H1 (cell line): Measurements from ENCODE around the gene CIB2. TPM values are rescaled to one million over a fixed set of nuclear protein-coding genes. Genes with fewer than 3 reads are reported as not detected.

Source experiments
- CTCF ChIA-PET: fragments of 300-600 bp; sonication (Branson Sonifier 250); formaldehyde crosslinking; loops from one replicate; lab custom pipeline; 2021; ENCODE audit not compliant: partially characterized antibody; lab: Charles Lee
- POLR2A ChIA-PET: fragments of 300-600 bp; sonication (Branson Sonifier 250); formaldehyde crosslinking; loops from one replicate; lab custom pipeline; 2021; ENCODE audit warnings: inconsistent platforms; ENCODE audit not compliant: partially characterized antibody; lab: Charles Lee
- DNase-seq, 2 experiments: peaks; one replicate each; pipeline versions ENCODE4 v3.0.0 to v3.0.0-alpha.2; 2010 to 2022; ENCODE audit warnings: low spot score in 2 of 2, low read depth in 1 of 2, mixed read lengths in 1 of 2
- FAIRE-seq: peaks from 2 replicates; lab custom pipeline; 2011; peaks lifted over from hg19 to GRCh38; lab: Jason Lieb, UNC
- H2AFZ ChIP-seq: 2 replicates; pipeline ENCODE4 v1.8.1; 2012; ENCODE audit warnings: low read length, inconsistent platforms
- H2AK5ac ChIP-seq: 2 replicates; pipeline ENCODE4 v1.6.1; 2013; ENCODE audit warnings: low read depth, low read length
- H2BK120ac ChIP-seq: replicated peaks from 2 replicates; pipeline ENCODE3; 2013; ENCODE audit warnings: low read depth, low read length, inconsistent platforms
- H2BK12ac ChIP-seq: 2 replicates; pipeline ENCODE4 v1.6.1; 2013; ENCODE audit warnings: low read depth, low read length
- H2BK15ac ChIP-seq: 2 replicates; pipeline ENCODE4 v1.6.1; 2013; ENCODE audit warnings: low read length
- H2BK20ac ChIP-seq: 2 replicates; pipeline ENCODE4 v1.6.1; 2013; ENCODE audit warnings: low read length
- H2BK5ac ChIP-seq: 2 replicates; pipeline ENCODE4 v1.6.1; 2013; ENCODE audit warnings: low read depth, low read length
- H3K14ac ChIP-seq: 2 replicates; pipeline ENCODE4 v1.6.1; 2013; ENCODE audit warnings: inconsistent platforms; ENCODE audit not compliant: insufficient read length
- H3K18ac ChIP-seq: 2 replicates; pipeline ENCODE4 v1.6.1; 2013; ENCODE audit warnings: low read length; ENCODE audit errors: extremely low read depth
- H3K23ac ChIP-seq: 2 replicates; pipeline ENCODE4 v1.6.1; 2013; ENCODE audit warnings: inconsistent platforms; ENCODE audit not compliant: insufficient read length
- H3K23me2 ChIP-seq: 2 replicates; pipeline ENCODE4 v1.6.1; 2013; ENCODE audit warnings: low read depth, low read length
- H3K27ac ChIP-seq: 2 replicates; pipeline ENCODE4 v1.6.1; 2011; ENCODE audit warnings: low read depth, low read length, inconsistent platforms
- H3K27me3 ChIP-seq, 4 experiments: replicated peaks in 1 of 4; 1 replicate in 1 of 4; 2 replicates in 3 of 4; pipeline versions ENCODE4 v1.6.1 to v1.8.1; 2011 to 2013; ENCODE audit warnings: low read length in 3 of 4, mild to moderate bottlenecking in 3 of 4, inconsistent platforms in 2 of 4, mixed read lengths in 2 of 4, moderate library complexity in 1 of 4; ENCODE audit not compliant: control insufficient read depth in 3 of 4, insufficient read depth in 3 of 4; ENCODE audit errors: extremely low read depth in 1 of 4
- H3K36me3 ChIP-seq, 4 experiments: 2 replicates each; pipeline versions ENCODE4 v1.6.1 to v1.8.1; 2011 to 2013; ENCODE audit warnings: mild to moderate bottlenecking in 4 of 4, low read length in 3 of 4, moderate library complexity in 2 of 4, control low read depth in 1 of 4, inconsistent platforms in 1 of 4; ENCODE audit not compliant: insufficient read depth in 4 of 4, control insufficient read depth in 2 of 4
- H3K4ac ChIP-seq: replicated peaks from 2 replicates; pipeline ENCODE3; 2013; ENCODE audit warnings: low read length, low read depth, mixed read lengths, inconsistent platforms; ENCODE audit not compliant: insufficient read length
- H3K4me1 ChIP-seq, 4 experiments: replicated peaks in 1 of 4; 1 replicate in 1 of 4; 2 replicates in 3 of 4; pipeline versions ENCODE4 v1.6.1 to v1.8.1; 2011 to 2013; ENCODE audit warnings: low read length in 3 of 4, inconsistent platforms in 2 of 4, mixed read lengths in 1 of 4; ENCODE audit not compliant: insufficient read depth in 4 of 4, control insufficient read depth in 3 of 4
- H3K4me2 ChIP-seq, 2 experiments: 2 replicates each; pipeline versions ENCODE4 v1.6.1 to v1.8.1; 2011 to 2013; ENCODE audit warnings: low read depth in 2 of 2, low read length in 2 of 2, control low read depth in 1 of 2, inconsistent platforms in 1 of 2, mild to moderate bottlenecking in 1 of 2; ENCODE audit not compliant: insufficient read depth in 1 of 2
- H3K4me3 ChIP-seq, 4 experiments: fragments of 200-600, 300-600 bp in 1 of 4; sonication (generic), shearing (Covaris generic), sonication (Bioruptor Twin) in 1 of 4; 2 replicates each; pipeline versions ENCODE4 v1.5.1 to v1.8.1; 2011 to 2016; ENCODE audit warnings: low read length in 4 of 4, low read depth in 3 of 4, control low read depth in 2 of 4, inconsistent platforms in 2 of 4, mild to moderate bottlenecking in 2 of 4, mixed read lengths in 1 of 4, moderate library complexity in 1 of 4; ENCODE audit not compliant: insufficient read depth in 2 of 4; ENCODE audit errors: extremely low read depth in 1 of 4
- H3K56ac ChIP-seq: replicated peaks from 2 replicates; pipeline ENCODE3; 2013; ENCODE audit warnings: low read depth, mild to moderate bottlenecking, mixed read lengths, low read length, inconsistent platforms; ENCODE audit not compliant: insufficient read length
- H3K79me1 ChIP-seq: 2 replicates; pipeline ENCODE4 v1.6.1; 2013; ENCODE audit warnings: low read depth, low read length, control low read depth
- H3K79me2 ChIP-seq, 2 experiments: 2 replicates each; pipeline versions ENCODE4 v1.6.1 to v1.8.1; 2012 to 2013; ENCODE audit warnings: low read length in 2 of 2, mild to moderate bottlenecking in 2 of 2, inconsistent platforms in 1 of 2; ENCODE audit not compliant: insufficient read depth in 2 of 2, control insufficient read depth in 1 of 2
- H3K9ac ChIP-seq, 4 experiments: replicated peaks in 1 of 4; 1 replicate in 1 of 4; 2 replicates in 3 of 4; pipeline versions ENCODE4 v1.6.1 to v1.8.1; 2011 to 2013; ENCODE audit warnings: low read depth in 3 of 4, low read length in 3 of 4, control low read depth in 2 of 4, mild to moderate bottlenecking in 2 of 4, moderate library complexity in 2 of 4, inconsistent platforms in 1 of 4; ENCODE audit errors: extremely low read depth in 1 of 4
- H3K9me3 ChIP-seq, 2 experiments: 2 replicates each; pipeline versions ENCODE4 v1.6.1 to v1.8.1; 2012 to 2013; ENCODE audit warnings: mild to moderate bottlenecking in 2 of 2, moderate library complexity in 2 of 2, control low read depth in 1 of 2, inconsistent platforms in 1 of 2, low read depth in 1 of 2, low read length in 1 of 2, mixed read lengths in 1 of 2; ENCODE audit not compliant: insufficient read depth in 2 of 2
- H4K20me1 ChIP-seq, 2 experiments: replicated peaks in 1 of 2; 2 replicates each; pipeline versions ENCODE3 to v1.8.1; 2011 to 2013; ENCODE audit warnings: inconsistent platforms in 2 of 2, low read length in 2 of 2, mild to moderate bottlenecking in 1 of 2; ENCODE audit not compliant: insufficient read depth in 2 of 2, control insufficient read depth in 1 of 2
- H4K5ac ChIP-seq: 2 replicates; pipeline ENCODE4 v1.6.1; 2013; ENCODE audit warnings: low read length, low read depth, mixed read lengths, inconsistent platforms; ENCODE audit not compliant: insufficient read length
- H4K8ac ChIP-seq: 2 replicates; pipeline ENCODE4 v1.8.0; 2013; ENCODE audit warnings: mild to moderate bottlenecking, moderate library complexity, low read length, inconsistent platforms; ENCODE audit not compliant: insufficient read depth; ENCODE audit errors: extremely low read depth
- H4K91ac ChIP-seq: replicated peaks from 2 replicates; pipeline ENCODE3; 2013; ENCODE audit warnings: low read length, mixed read lengths, inconsistent platforms; ENCODE audit not compliant: insufficient read length
- CEBPB ChIP-seq: IDR thresholded peaks from 2 replicates; pipeline ENCODE4 v1.6.1; 2012; ENCODE audit warnings: low read depth, low read length
- POU5F1 ChIP-seq: IDR thresholded peaks from 2 replicates; pipeline ENCODE4 v1.6.1; 2011; ENCODE audit warnings: low read depth, mild to moderate bottlenecking, low read length, moderate library complexity
- SP2 ChIP-seq: IDR thresholded peaks from 2 replicates; pipeline ENCODE4 v1.6.1; 2012; ENCODE audit warnings: mild to moderate bottlenecking, low read length, inconsistent platforms
- SRF ChIP-seq: IDR thresholded peaks from 2 replicates; pipeline ENCODE4 v1.6.1; 2011; ENCODE audit warnings: mild to moderate bottlenecking, low read depth, low read length, moderate library complexity
- WGBS, 2 experiments: shearing (Covaris generic) in 1 of 2; methylation state at CpG; one replicate each; pipeline versions ENCODE4 v1.1.6 to v1.1.7; 2013 to 2015; ENCODE audit warnings: low lambda C conversion rate in 2 of 2, mixed read lengths in 2 of 2, inconsistent platforms in 1 of 2, low coverage in 1 of 2, missing lambda C conversion rate in 1 of 2; ENCODE audit not compliant: insufficient replicate concordance in 2 of 2, insufficient coverage in 1 of 2, insufficient read length in 1 of 2; ENCODE audit errors: extremely low coverage in 1 of 2, missing lambda C conversion rate in 1 of 2; 5-methylcytosine and 5-hydroxymethylcytosine counted together
- polyA plus RNA-seq, 7 experiments: library from polyadenylated mRNA; depleted of rRNA in 3 of 7; stranded (reverse) in 5 of 7; unstranded in 2 of 7; fragments of >200 nt in 5 of 7; fragments of 200-250 nt in 2 of 7; gene quantifications; 1 replicate in 5 of 7; 2 replicates in 1 of 7; 4 replicates in 1 of 7; pipeline versions ENCODE4 v1.2.1 to v1.2.3, GENCODE V29; 2011 to 2013; ENCODE audit warnings: missing spikeins in 2 of 7, mixed read lengths in 2 of 7
- total RNA-seq: library from RNA; stranded (reverse); fragmentation: NEBNext Ultra II Directional; extraction: Animal tissue kit (Norgen Biotek cat#: 25700); gene quantifications from 2 replicates; pipeline ENCODE4 v1.2.1, GENCODE V29; 2021
- TF ChIP-seq, protein P1 (sequence below): IDR thresholded peaks from 2 replicates; pipeline ENCODE4 v1.6.1; 2012; ENCODE audit warnings: low read length, inconsistent platforms

CIB2 gene
- total and polyA plus RNA-seq, 2 of the 8 experiments (the other 6 are each of a cell fraction or from before 2014, with no cell fraction given): 41.5 to 45.8 TPM

GRCh38 chr15:78146425-78147154, 15.3 kb upstream of the CIB2 start:
- Histone ChIP-seq H3K79me1 (no peaks in the 10 kb centered on the region), H2BK15ac (no peak overlapping the region), H3K14ac (no peak overlapping the region), H2BK20ac (no peak overlapping the region), H3K56ac (no peak overlapping the region), H3K27me3 (no peaks in the 10 kb centered on the region; a peak in 1 of 7 replicates), H2BK5ac (no peak overlapping the region), H3K9me3 (no peaks in the 10 kb centered on the region), H3K23ac (no peak overlapping the region), H4K20me1 (peaks cover 0 to 5% of the 10 kb centered on the region in 2 experiments), H3K4me2 (no peak overlapping the region), H3K4ac (no peak overlapping the region), H2BK120ac (no peak overlapping the region), H3K27ac (no peak overlapping the region), H2AK5ac (no peak overlapping the region), H3K4me3 (no peak overlapping the region), H2AFZ (no peak overlapping the region), H3K36me3 (no peaks in the 10 kb centered on the region), H3K79me2 (no peaks in the 10 kb centered on the region), H3K9ac (no peak overlapping the region), H2BK12ac (no peak overlapping the region), H3K18ac (no peak overlapping the region), H3K4me1 (peaks cover 0 to 4% (median 0%) of the 10 kb centered on the region in 4 experiments; a peak in 2 of 7 replicates), H3K23me2 (peaks cover 10% of the 10 kb centered on the region), H4K91ac (no peak overlapping the region), H4K8ac (no peak overlapping the region), H4K5ac (no peak overlapping the region)
- ChIA-PET POLR2A (no interaction called here), CTCF (interaction anchor here (0.6 to 2.4 kb wide), 8 partner anchors 7 to 182 kb away, joined by 3 to 13 read pairs (median 4); partner anchors contain the start of gene CIB2)
- 83% methylated on average over 4 of the region's 4 CpGs; no CpG with 5 or more reads in 1 of the 2 experiments for WGBS, 2 experiments
- TF ChIP-seq CEBPB (peak; percentile 94), POU5F1 (no peak), SP2 (no peak), SRF (no peak)
- TF ChIP-seq, protein P1, sequence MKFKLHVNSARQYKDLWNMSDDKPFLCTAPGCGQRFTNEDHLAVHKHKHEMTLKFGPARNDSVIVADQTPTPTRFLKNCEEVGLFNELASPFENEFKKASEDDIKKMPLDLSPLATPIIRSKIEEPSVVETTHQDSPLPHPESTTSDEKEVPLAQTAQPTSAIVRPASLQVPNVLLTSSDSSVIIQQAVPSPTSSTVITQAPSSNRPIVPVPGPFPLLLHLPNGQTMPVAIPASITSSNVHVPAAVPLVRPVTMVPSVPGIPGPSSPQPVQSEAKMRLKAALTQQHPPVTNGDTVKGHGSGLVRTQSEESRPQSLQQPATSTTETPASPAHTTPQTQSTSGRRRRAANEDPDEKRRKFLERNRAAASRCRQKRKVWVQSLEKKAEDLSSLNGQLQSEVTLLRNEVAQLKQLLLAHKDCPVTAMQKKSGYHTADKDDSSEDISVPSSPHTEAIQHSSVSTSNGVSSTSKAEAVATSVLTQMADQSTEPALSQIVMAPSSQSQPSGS: no peak
- no peak for DNase-seq
- no peak for FAIRE-seq
